Measurements from ENCODE around the gene MRPS21. TPM values are rescaled to one million over a fixed set of nuclear protein-coding genes. Genes with fewer than 3 reads are reported as not detected.
"Not testable (repeated sequence)": the region's sequence is repeated elsewhere in the genome, so short reads cannot be mapped to it uniquely, and the experiment has no call there.

The MRPS21 gene
- total RNA-seq, 1 donor from 2014 or later = 65.6 TPM

DNA sequence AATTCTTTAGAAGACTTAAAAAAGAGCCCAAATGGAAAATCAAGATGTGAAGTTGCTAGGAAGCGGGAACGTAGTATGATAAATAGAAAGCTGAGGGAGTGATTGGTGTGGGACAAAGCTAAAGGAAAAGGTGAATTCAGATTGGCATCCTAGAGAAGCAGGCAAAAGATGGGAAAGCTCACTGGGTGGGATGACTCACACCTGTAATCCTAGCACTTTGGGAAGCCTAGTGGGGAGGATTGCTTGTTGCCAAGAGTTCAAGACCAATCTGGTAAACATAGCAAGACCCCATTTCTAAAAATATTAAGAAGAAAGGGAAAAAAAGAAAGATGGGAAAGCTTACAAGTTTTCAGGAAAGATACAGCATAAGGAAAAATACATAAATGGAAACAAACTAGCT lies 1.8 kb downstream of the MRPS21 start:
- Mint-ChIP-seq H3K9me3 (no peaks in the 10 kb centered on the region), H3K4me3 (peak overlapping the region; percentile 36), H3K27ac (peak overlapping the region; percentile 1), H3K36me3 (peaks cover 20% of the 10 kb centered on the region), H3K27me3 (ENCODE audit: low read depth) (no peaks in the 10 kb centered on the region), H3K4me1 (peaks cover 20% of the 10 kb centered on the region)
- TF ChIP-seq, protein P1, sequence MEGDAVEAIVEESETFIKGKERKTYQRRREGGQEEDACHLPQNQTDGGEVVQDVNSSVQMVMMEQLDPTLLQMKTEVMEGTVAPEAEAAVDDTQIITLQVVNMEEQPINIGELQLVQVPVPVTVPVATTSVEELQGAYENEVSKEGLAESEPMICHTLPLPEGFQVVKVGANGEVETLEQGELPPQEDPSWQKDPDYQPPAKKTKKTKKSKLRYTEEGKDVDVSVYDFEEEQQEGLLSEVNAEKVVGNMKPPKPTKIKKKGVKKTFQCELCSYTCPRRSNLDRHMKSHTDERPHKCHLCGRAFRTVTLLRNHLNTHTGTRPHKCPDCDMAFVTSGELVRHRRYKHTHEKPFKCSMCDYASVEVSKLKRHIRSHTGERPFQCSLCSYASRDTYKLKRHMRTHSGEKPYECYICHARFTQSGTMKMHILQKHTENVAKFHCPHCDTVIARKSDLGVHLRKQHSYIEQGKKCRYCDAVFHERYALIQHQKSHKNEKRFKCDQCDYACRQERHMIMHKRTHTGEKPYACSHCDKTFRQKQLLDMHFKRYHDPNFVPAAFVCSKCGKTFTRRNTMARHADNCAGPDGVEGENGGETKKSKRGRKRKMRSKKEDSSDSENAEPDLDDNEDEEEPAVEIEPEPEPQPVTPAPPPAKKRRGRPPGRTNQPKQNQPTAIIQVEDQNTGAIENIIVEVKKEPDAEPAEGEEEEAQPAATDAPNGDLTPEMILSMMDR (IDR thresholded peaks at IDR 0.05; ENCODE audit: unreplicated experiment) = no peak
- no peak for DNase-seq (ENCODE audit: low spot score in 2 of 2, unreplicated experiment in 2 of 2)

DNA sequence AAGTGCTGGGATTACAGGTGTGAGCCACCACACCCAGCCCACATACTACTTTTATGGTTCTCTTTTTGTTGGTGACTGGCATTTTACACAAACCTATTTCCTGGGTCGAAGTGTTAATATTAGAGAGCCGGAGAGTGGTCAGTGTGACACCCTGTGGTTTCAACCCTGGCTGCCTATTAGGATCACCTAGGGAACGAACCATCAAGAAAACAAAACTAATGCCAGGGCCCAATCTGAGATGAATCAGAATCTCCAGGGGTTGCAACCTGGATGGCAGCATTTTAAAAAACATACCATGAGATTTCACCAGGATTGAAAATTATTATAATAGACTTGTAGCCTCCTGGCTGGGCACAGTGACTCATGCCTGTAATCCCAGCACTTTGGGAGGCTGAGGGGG lies 6.1 kb downstream of the MRPS21 start:
- no peak for DNase-seq (ENCODE audit: low spot score in 2 of 2, unreplicated experiment in 2 of 2)
- peaks cover 6% of the 10 kb centered on the region for H3K4me1 Mint-ChIP-seq
- H3K4me3 Mint-ChIP-seq = no peak overlapping the region
- peaks cover 36% of the 10 kb centered on the region for H3K36me3 Mint-ChIP-seq
- H3K9me3 Mint-ChIP-seq = no peaks in the 10 kb centered on the region
- TF ChIP-seq, protein P1 (IDR thresholded peaks at IDR 0.05; ENCODE audit: unreplicated experiment) = no peak
- H3K27me3 Mint-ChIP-seq (ENCODE audit: low read depth) = no peaks in the 10 kb centered on the region
- H3K27ac Mint-ChIP-seq = no peak overlapping the region

DNA sequence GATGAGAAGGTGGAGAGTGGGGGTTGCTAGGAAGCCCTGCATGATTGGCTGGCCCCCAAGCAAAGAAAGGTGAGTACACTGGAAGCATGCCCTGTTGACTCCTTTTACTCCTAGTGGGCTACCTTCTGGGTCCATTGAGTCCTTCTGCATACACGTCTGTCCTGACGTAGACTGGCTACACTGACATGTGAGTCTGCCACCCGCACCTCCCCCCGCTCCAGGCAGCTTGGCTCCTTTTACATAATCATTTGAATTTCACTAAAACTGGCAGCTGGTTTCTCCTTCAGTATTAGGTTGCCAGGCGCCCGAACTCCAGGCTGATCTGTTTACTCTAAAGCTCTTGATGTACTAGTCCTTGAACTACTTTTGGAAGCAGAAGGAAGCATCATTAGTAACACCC lies 8.7 kb downstream of the MRPS21 start:
- no peaks in the 10 kb centered on the region for H3K27me3 Mint-ChIP-seq (ENCODE audit: low read depth)
- no peak overlapping the region for H3K27ac Mint-ChIP-seq
- no peak overlapping the region for H3K4me3 Mint-ChIP-seq
- no peaks in the 10 kb centered on the region for H3K9me3 Mint-ChIP-seq
- H3K36me3 Mint-ChIP-seq = peaks cover 29% of the 10 kb centered on the region
- TF ChIP-seq, protein P1 (IDR thresholded peaks at IDR 0.05; ENCODE audit: unreplicated experiment) = no peak
- no peaks in the 10 kb centered on the region for H3K4me1 Mint-ChIP-seq
- no peak for DNase-seq (ENCODE audit: low spot score in 2 of 2, unreplicated experiment in 2 of 2)

DNA sequence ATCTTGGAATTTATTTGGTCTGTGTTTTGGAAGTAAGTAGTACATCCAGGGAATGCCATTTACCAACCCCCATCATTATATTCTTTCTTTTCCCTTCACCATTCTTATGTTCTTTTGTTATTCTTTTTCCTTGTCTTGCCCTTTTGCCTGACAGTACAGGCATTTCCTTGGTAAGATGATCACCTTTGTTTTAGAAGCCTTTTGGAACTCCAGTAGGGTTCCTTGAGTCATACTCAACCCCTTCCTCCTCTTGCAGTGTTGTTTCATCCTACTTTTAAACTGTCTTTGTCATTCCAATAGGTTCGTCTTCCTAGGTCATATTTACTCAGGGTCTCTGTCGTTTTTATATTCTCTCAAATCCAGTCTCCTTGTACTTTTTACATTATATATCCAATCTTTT lies 9.2 kb downstream of the MRPS21 start:
- no peaks in the 10 kb centered on the region for H3K4me1 Mint-ChIP-seq
- H3K36me3 Mint-ChIP-seq = peaks cover 32% of the 10 kb centered on the region
- DNase-seq (ENCODE audit: low spot score in 2 of 2, unreplicated experiment in 2 of 2) = no peak
- no peak overlapping the region for H3K4me3 Mint-ChIP-seq
- H3K27ac Mint-ChIP-seq = no peak overlapping the region
- H3K9me3 Mint-ChIP-seq = no peaks in the 10 kb centered on the region
- TF ChIP-seq, protein P1 (IDR thresholded peaks at IDR 0.05; ENCODE audit: unreplicated experiment) = no peak
- no peaks in the 10 kb centered on the region for H3K27me3 Mint-ChIP-seq (ENCODE audit: low read depth)

DNA sequence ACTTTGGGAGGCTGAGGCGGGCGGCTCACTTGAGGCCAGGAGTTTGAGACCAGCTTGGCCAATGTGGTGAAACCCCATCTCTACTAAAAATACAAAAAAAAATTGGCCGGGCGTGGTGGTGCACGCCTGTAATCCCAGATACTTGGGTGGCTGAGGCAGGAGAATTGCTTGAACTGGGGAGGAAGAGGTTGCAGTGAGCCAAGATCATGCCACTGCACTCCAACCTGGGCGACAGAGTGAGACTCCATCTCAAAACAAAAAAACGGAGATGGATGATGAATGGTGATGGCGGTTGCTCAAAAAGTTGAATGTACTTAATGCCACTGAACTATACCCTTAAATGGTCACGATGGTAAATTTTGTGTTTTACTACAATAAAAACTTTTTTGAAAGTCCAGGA lies 14.9 kb downstream of the MRPS21 start:
- peaks cover 20% of the 10 kb centered on the region for H3K36me3 Mint-ChIP-seq
- not testable (repeated sequence) for H3K9me3 Mint-ChIP-seq

DNA sequence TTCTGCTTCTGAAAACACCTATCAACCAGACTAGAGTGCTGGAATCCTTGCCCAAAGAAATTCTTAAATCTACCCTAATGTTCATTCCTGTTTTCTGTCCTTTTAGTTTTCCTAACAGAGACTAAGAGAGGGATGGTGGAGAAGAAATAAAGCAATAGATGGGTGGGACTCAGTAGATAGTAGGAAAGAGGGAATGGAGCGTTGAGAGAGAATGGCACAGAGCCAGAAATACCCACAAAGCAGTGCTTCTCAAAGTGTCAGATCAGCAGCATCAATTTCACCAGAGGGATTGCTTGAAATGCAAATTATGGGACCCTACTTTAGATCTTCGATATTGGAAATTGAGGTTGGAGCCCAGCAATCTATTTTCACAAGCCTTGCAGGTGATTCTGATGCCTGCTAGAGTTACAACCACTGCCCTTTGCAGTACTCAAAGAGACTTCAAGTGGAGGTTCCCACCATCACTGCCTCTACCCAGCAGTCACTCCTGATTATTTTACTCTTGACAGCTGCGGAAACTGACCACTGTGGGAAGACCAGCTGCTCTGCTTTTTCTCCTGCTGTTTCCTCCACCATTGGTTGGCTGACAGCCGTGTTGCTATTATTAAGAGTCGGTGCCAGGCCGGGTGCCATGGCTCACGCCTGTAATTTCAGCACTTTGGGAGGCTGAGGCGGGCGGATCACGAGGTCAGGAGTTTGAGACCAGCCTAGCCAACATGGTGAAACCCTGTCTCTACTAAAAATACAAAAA lies 16.3 kb downstream of the MRPS21 start:
- Mint-ChIP-seq H3K27me3 (ENCODE audit: low read depth) (no peaks in the 10 kb centered on the region), H3K27ac (no peak overlapping the region), H3K4me1 (no peaks in the 10 kb centered on the region), H3K36me3 (peaks cover 20% of the 10 kb centered on the region), H3K4me3 (no peak overlapping the region), H3K9me3 (no peaks in the 10 kb centered on the region)
- no peak for DNase-seq (ENCODE audit: low spot score in 2 of 2, unreplicated experiment in 2 of 2)
- TF ChIP-seq, protein P1 (IDR thresholded peaks at IDR 0.05; ENCODE audit: unreplicated experiment) = no peak

More for the DNA sequence above, 14.9 kb downstream of the MRPS21 start:
- DNase-seq (ENCODE audit: low spot score in 2 of 2, unreplicated experiment in 2 of 2); H3K4me3 Mint-ChIP-seq; H3K4me1 Mint-ChIP-seq; H3K27me3 Mint-ChIP-seq (ENCODE audit: low read depth); H3K27ac Mint-ChIP-seq: not testable (repeated sequence)

Data from mesothelial cell of epicardium (in vitro differentiated cells).